Spleen (tissue), 11 donors: ENCODE data around the gene GPT2. TPM values are rescaled to one million over a fixed set of nuclear protein-coding genes. Genes with fewer than 3 reads are reported as not detected.

Source experiments
- DNase-seq: peaks from one replicate; pipeline ENCODE4 v3.0.0-alpha.2; 2020
- H3K27ac ChIP-seq, 8 donors: fragments of 200-600 bp; sonication (generic) in 7 of 8; 1 replicate in 4 of 8; 2 replicates in 4 of 8; pipeline versions ENCODE4 v1.5.0 to v1.8.0; 2016 to 2021; ENCODE audit warnings: inconsistent platforms in 4 of 8, mild to moderate bottlenecking in 4 of 8, moderate library complexity in 1 of 8
- H3K27me3 ChIP-seq, 7 donors: fragments of 200-600 bp; sonication (generic) in 6 of 7; replicated peaks in 1 of 7; 1 replicate in 4 of 7; 2 replicates in 3 of 7; pipeline versions ENCODE4 v1.5.0 to v1.8.0; 2016 to 2021; ENCODE audit warnings: inconsistent platforms in 3 of 7, mild to moderate bottlenecking in 1 of 7
- H3K36me3 ChIP-seq, 6 donors: fragments of 200-600 bp; sonication (generic) in 5 of 6; 1 replicate in 4 of 6; 2 replicates in 2 of 6; pipeline versions ENCODE4 v1.5.0 to v1.8.0; 2016 to 2021; ENCODE audit warnings: inconsistent platforms in 2 of 6
- H3K4me1 ChIP-seq, 6 donors: fragments of 200-600 bp; sonication (generic) in 5 of 6; 1 replicate in 3 of 6; 2 replicates in 3 of 6; pipeline versions ENCODE4 v1.5.0 to v1.8.0; 2016 to 2021; ENCODE audit warnings: inconsistent platforms in 3 of 6
- H3K4me3 ChIP-seq, 8 donors: fragments of 200-600 bp; sonication (generic) in 7 of 8; 1 replicate in 4 of 8; 2 replicates in 4 of 8; pipeline versions ENCODE4 v1.5.0 to v1.8.0; 2016 to 2021; ENCODE audit warnings: inconsistent platforms in 4 of 8, mild to moderate bottlenecking in 4 of 8, moderate library complexity in 2 of 8
- H3K9me3 ChIP-seq, 8 donors: fragments of 200-600 bp; sonication (generic) in 7 of 8; 1 replicate in 4 of 8; 2 replicates in 4 of 8; pipeline versions ENCODE4 v1.5.0 to v1.8.0; 2016 to 2021; ENCODE audit warnings: inconsistent platforms in 4 of 8
- CTCF ChIP-seq, 11 experiments: fragments of 200-600 bp in 7 of 11; fragments of 450-650 bp in 4 of 11; sonication (generic) in 4 of 11; IDR thresholded peaks in 8 of 11; conservative IDR thresholded peaks in 3 of 11; 1 replicate in 7 of 11; 2 replicates in 4 of 11; pipeline versions ENCODE4 v1.4.0 to v1.8.0; 2016 to 2021; ENCODE audit warnings: antibody characterized with exemption in 11 of 11, inconsistent platforms in 4 of 11, mild to moderate bottlenecking in 1 of 11
- POLR2A ChIP-seq, 3 donors: fragments of 450-650 bp; IDR thresholded peaks; one replicate each; pipeline ENCODE4 v1.5.1; 2017; ENCODE audit warnings: antibody characterized with exemption in 3 of 3, mild to moderate bottlenecking in 1 of 3
- POLR2AphosphoS5 ChIP-seq, 3 donors: sonication (generic); formaldehyde crosslinking; IDR thresholded peaks; one replicate each; pipeline ENCODE4 v1.5.1; 2017; ENCODE audit warnings: antibody characterized with exemption in 3 of 3
- WGBS, 5 donors: extraction: QIAGEN DNeasy Blood & Tissue Kit in 3 of 5; methylation state at CpG; one replicate each; pipeline versions ENCODE4 v1.1.5 to v1.1.7; 2013 to 2018; 5-methylcytosine and 5-hydroxymethylcytosine counted together
- intact Hi-C: fragments of 100-400 bp; cut with DNase I; formaldehyde crosslinking; loops from one replicate; pipeline ENCODE4 v1.15.0; 2023; ENCODE audit warnings: low total_unique reads
- polyA plus RNA-seq, 3 donors: library from polyadenylated mRNA; stranded (reverse); fragments of 200-250 nt; gene quantifications; one replicate each; pipeline ENCODE4 v1.2.1, GENCODE V29; 2013
- total RNA-seq, 7 donors: library from RNA; depleted of rRNA in 3 of 7; stranded (reverse); fragments of >200 nt in 3 of 7; fragmentation: NEBNext Ultra II Directional in 4 of 7; extraction: Animal tissue kit (Norgen Biotek cat#: 25700) in 4 of 7; gene quantifications; one replicate each; pipeline versions ENCODE4 v1.1.0 to v1.2.1, GENCODE V29; 2016 to 2021
- donor health status: healthy with polysubstance abuse.
- donor health status: DM: no; HTN: no; CAD: no; lungs with moderate emphysema.
- donor health status: DM: no; HTN: no; CAD: no.
- donor health status: Bipolar disorder and iron deficiency.
- donor health status: healthy.
- donor health status: DM: no; HTN: no; CAD: no.
- donor health status: DM: yes; HTN: yes; CAD: no.

Gene GPT2
- total and polyA plus RNA-seq, 10 donors: 3.1 to 9.2 (median 4.9) TPM

- Histone ChIP-seq H3K4me1 (peaks cover 8 to 24% (median 18%) of the 10 kb centered on the region in 6 donors), H3K9me3 (no peaks in the 10 kb centered on the region), H3K36me3 (no peaks in the 10 kb centered on the region), H3K4me3 (no peak overlapping the region), H3K27me3 (peaks cover 0 to 19% (median 0%) of the 10 kb centered on the region in 7 donors), H3K27ac (no peak overlapping the region)
- DNase-seq: no peak
- TF ChIP-seq POLR2A (IDR thresholded peaks at IDR 0.05): no peak
- intact Hi-C loops: no loop called here
- 89 to 94% (median 93%) methylated on average over 16 of the region's 16 CpGs for WGBS, 5 donors
Observed at GRCh38 chr16:46886764-46887523, 2.8 kb downstream of the GPT2 start.

GRCh38 chr16:46887524-46887854 lies 3.3 kb downstream of the GPT2 start:
- TF ChIP-seq CTCF (IDR thresholded peaks at IDR 0.05 in 8 of 11, conservative IDR thresholded peaks at IDR 0.05 in 3 of 11): no peak
- no peak for TF ChIP-seq POLR2A (IDR thresholded peaks at IDR 0.05)
- no peak for TF ChIP-seq POLR2AphosphoS5 (IDR thresholded peaks at IDR 0.05)
- Histone ChIP-seq H3K9me3 (no peaks in the 10 kb centered on the region), H3K36me3 (no peaks in the 10 kb centered on the region), H3K4me3 (no peak overlapping the region), H3K4me1 (peaks cover 8 to 24% (median 18%) of the 10 kb centered on the region in 6 donors), H3K27ac (no peak overlapping the region), H3K27me3 (peaks cover 0 to 19% (median 0%) of the 10 kb centered on the region in 7 donors)
- DNase-seq: no peak
- intact Hi-C loops: no loop called here
- WGBS, 5 donors: 72 to 97% (median 78%) methylated on average over 2 of the region's 2 CpGs

GRCh38 chr16:46889245-46889941 lies 5.2 kb downstream of the GPT2 start:
- H3K36me3 ChIP-seq: no peaks in the 10 kb centered on the region
- no peak overlapping the region for H3K4me3 ChIP-seq
- H3K9me3 ChIP-seq: no peaks in the 10 kb centered on the region
- peaks cover 5 to 13% (median 9%) of the 10 kb centered on the region in 6 donors for H3K4me1 ChIP-seq
- H3K27ac ChIP-seq: peak overlapping the region in 2 of 8 donors; percentile 11 to 39
- TF ChIP-seq POLR2AphosphoS5 (IDR thresholded peaks at IDR 0.05): no peak
- TF ChIP-seq POLR2A (IDR thresholded peaks at IDR 0.05): no peak
- TF ChIP-seq CTCF (IDR thresholded peaks at IDR 0.05 in 8 of 11, conservative IDR thresholded peaks at IDR 0.05 in 3 of 11): no peak
- peaks cover 0 to 12% (median 0%) of the 10 kb centered on the region in 7 donors for H3K27me3 ChIP-seq
- WGBS, 5 donors: 80 to 94% (median 85%) methylated on average over 5 of the region's 5 CpGs
- DNase-seq: no peak
- intact Hi-C loops: no loop called here

GRCh38 chr16:46889942-46890300 lies 5.8 kb downstream of the GPT2 start:
- WGBS, 5 donors: 77 to 86% (median 83%) methylated on average over 5 of the region's 5 CpGs
- no peaks in the 10 kb centered on the region for H3K36me3 ChIP-seq
- TF ChIP-seq POLR2A (IDR thresholded peaks at IDR 0.05) (no peak), CTCF (IDR thresholded peaks at IDR 0.05 in 8 of 11, conservative IDR thresholded peaks at IDR 0.05 in 3 of 11) (no peak), POLR2AphosphoS5 (IDR thresholded peaks at IDR 0.05) (no peak)
- H3K4me1 ChIP-seq: peaks cover 4 to 8% (median 5%) of the 10 kb centered on the region in 6 donors
- H3K4me3 ChIP-seq: no peak overlapping the region
- intact Hi-C loops: no loop called here
- no peak for DNase-seq
- peaks cover 0 to 7% (median 0%) of the 10 kb centered on the region in 7 donors for H3K27me3 ChIP-seq
- no peaks in the 10 kb centered on the region for H3K9me3 ChIP-seq
- peak overlapping the region in 2 of 8 donors; percentile 11 to 39 for H3K27ac ChIP-seq
